K562 (cell line): ENCODE results near the gene BEST3. TPM values are rescaled to one million over a fixed set of nuclear protein-coding genes. Genes with fewer than 3 reads are reported as not detected.

Experiments
- ATAC-seq: fragments of 200-7000 bp; cut with Tn5 transposase; 3 replicates; pipeline ENCODE4 v1.9.1; 2020; ENCODE audit warnings: moderate library complexity
- BruUV-seq: library from RNA; stranded (reverse); fragments of 400-500 nt; replicated peaks from 2 replicates; lab custom pipeline; 2021; lab: Mats Ljungman, UMichigan
- CTCF ChIA-PET: fragments of 300-600 bp; formaldehyde crosslinking; extraction: SDS; loops from one replicate; lab custom pipeline; 2021; ENCODE audit warnings: low intra/inter-chr PET ratio; lab: Yijun Ruan, JAX
- POLR2A ChIA-PET: fragments of 300-600, 350-650 bp; sonication (Branson Sonifier 250); formaldehyde crosslinking; extraction: SDS; loops from one replicate; lab custom pipeline; 2021; ENCODE audit warnings: antibody characterized with exemption, inconsistent platforms; lab: Yijun Ruan, JAX
- DNase-seq, 4 experiments: peaks; one replicate each; pipeline versions ENCODE4 v3.0.0 to v3.0.0-alpha.2; 2011 to 2018; ENCODE audit warnings: low spot score in 3 of 4, mixed read lengths in 3 of 4; ENCODE audit errors: extremely low read depth in 1 of 4
- FAIRE-seq: peaks from 2 replicates; lab custom pipeline; 2011; peaks lifted over from hg19 to GRCh38; lab: Jason Lieb, UNC
- H2AFZ ChIP-seq: 2 replicates; pipeline ENCODE4 v1.6.0; 2011; ENCODE audit warnings: low read depth, low read length, control low read depth, inconsistent platforms
- H3K27ac ChIP-seq: fragments of 200-600 bp; 3 replicates; pipeline ENCODE4 v1.8.0; 2011; ENCODE audit warnings: low read depth, mild to moderate bottlenecking, control low read depth, inconsistent platforms, low read length, moderate library complexity, mixed read lengths; ENCODE audit errors: extremely low read depth
- H3K27me3 ChIP-seq, 2 experiments: fragments of 300-600 bp in 1 of 2; 2 replicates in 1 of 2; 3 replicates in 1 of 2; pipeline versions ENCODE4 v1.6.0 to v1.8.0; 2011; ENCODE audit warnings: inconsistent platforms in 2 of 2, low read length in 2 of 2, mild to moderate bottlenecking in 1 of 2, mixed read lengths in 1 of 2, moderate library complexity in 1 of 2; ENCODE audit not compliant: control insufficient read depth in 2 of 2, insufficient read depth in 2 of 2
- H3K36me3 ChIP-seq: fragments of 300-600 bp; 3 replicates; pipeline ENCODE4 v1.8.0; 2011; ENCODE audit warnings: mild to moderate bottlenecking, low read length, inconsistent platforms; ENCODE audit not compliant: control insufficient read depth, insufficient read depth
- H3K4me1 ChIP-seq, 2 experiments: fragments of 200-600 bp in 1 of 2; replicated peaks in 1 of 2; 2 replicates in 1 of 2; 3 replicates in 1 of 2; pipeline versions ENCODE4 v1.5.1 to v1.8.0; 2011; ENCODE audit warnings: inconsistent platforms in 2 of 2, low read length in 2 of 2, mild to moderate bottlenecking in 1 of 2, mixed read lengths in 1 of 2, moderate library complexity in 1 of 2; ENCODE audit not compliant: control insufficient read depth in 2 of 2, insufficient read depth in 2 of 2
- H3K4me2 ChIP-seq: 2 replicates; pipeline ENCODE4 v1.6.1; 2011; ENCODE audit warnings: low read length, control low read depth, inconsistent platforms, mixed read lengths; ENCODE audit not compliant: insufficient read depth
- H3K4me3 ChIP-seq: fragments of 200-600 bp; sonication (generic), shearing (Covaris generic); 2 replicates; pipeline ENCODE4 v1.5.1; 2016; ENCODE audit warnings: control low read depth, inconsistent platforms
- H3K79me2 ChIP-seq: fragments of 200-600 bp; 3 replicates; pipeline ENCODE4 v1.8.0; 2011; ENCODE audit warnings: low read length, inconsistent platforms; ENCODE audit not compliant: control insufficient read depth, insufficient read depth
- H3K9ac ChIP-seq, 2 experiments: 2 replicates each; pipeline versions ENCODE4 v1.6.0 to v1.6.1; 2011; ENCODE audit warnings: low read depth in 2 of 2, low read length in 2 of 2, control low read depth in 1 of 2, inconsistent platforms in 1 of 2, mild to moderate bottlenecking in 1 of 2, mixed read lengths in 1 of 2; ENCODE audit not compliant: insufficient read depth in 1 of 2
- H3K9me1 ChIP-seq: one replicate; pipeline ENCODE4 v1.6.0; 2011; ENCODE audit warnings: inconsistent platforms, mild to moderate bottlenecking, low read length, moderate library complexity; ENCODE audit not compliant: control insufficient read depth, insufficient read depth
- H3K9me3 ChIP-seq: replicated peaks from 2 replicates; pipeline ENCODE4 v1.5.1; 2011; ENCODE audit warnings: low read depth, low read length, inconsistent platforms; ENCODE audit not compliant: control insufficient read depth, insufficient read depth
- H4K20me1 ChIP-seq: replicated peaks from 2 replicates; pipeline ENCODE4 v1.6.1; 2011; ENCODE audit warnings: low read length, inconsistent platforms, mixed read lengths; ENCODE audit not compliant: control insufficient read depth, insufficient read depth
- COPS2 ChIP-seq: fragments of 450-650 bp; conservative IDR thresholded peaks from 2 replicates; pipeline ENCODE4 v1.6.1; 2016; ENCODE audit warnings: mild to moderate bottlenecking, moderate library complexity
- RBFOX2 ChIP-seq: fragments of 200-400 bp; formaldehyde crosslinking; IDR thresholded peaks from 2 replicates; pipeline ENCODE4 v1.6.1; 2017; ENCODE audit warnings: low read depth, mild to moderate bottlenecking, low read length, moderate library complexity
- RFX5 ChIP-seq: IDR thresholded peaks from 2 replicates; pipeline ENCODE4 v1.6.1; 2011; ENCODE audit warnings: low read depth, mild to moderate bottlenecking, improper control_type of control experiment, low read length
- SIX5 ChIP-seq, 2 experiments: IDR thresholded peaks; 2 replicates each; pipeline ENCODE4 v1.6.1; 2011; ENCODE audit warnings: low read length in 2 of 2, borderline replicate concordance in 1 of 2, low read depth in 1 of 2, mild to moderate bottlenecking in 1 of 2, moderate library complexity in 1 of 2; ENCODE audit not compliant: insufficient read depth in 1 of 2
- STAG1 ChIP-seq: sonication (generic); formaldehyde crosslinking; IDR thresholded peaks from 2 replicates; pipeline ENCODE4 v1.5.0; 2020; ENCODE audit warnings: missing genetic modification reagents, borderline replicate concordance
- WGBS: fragments of 100-300 bp; shearing (Covaris generic); methylation state at CpG from one replicate; pipeline ENCODE4 v1.1.6; 2016; ENCODE audit warnings: low coverage, mixed read lengths; ENCODE audit not compliant: insufficient coverage; ENCODE audit errors: missing lambda C conversion rate; 5-methylcytosine and 5-hydroxymethylcytosine counted together
- in situ Hi-C: fragments of 300-500 bp; cut with MboI; formaldehyde crosslinking; loops from 4 replicates; pipeline ENCODE4 v1.15.0; 2018; ENCODE audit warnings: inconsistent platforms, mixed read lengths
- intact Hi-C: fragments of 100-400 bp; cut with micrococcal nuclease; formaldehyde crosslinking; loops from 2 replicates; pipeline ENCODE4 v1.14.2; 2022
- polyA plus RNA-seq, 8 experiments: library from polyadenylated mRNA; depleted of rRNA in 4 of 8; stranded (reverse) in 5 of 8; unstranded in 3 of 8; fragments of >200 nt; fragmentation: Nextera tagmentation in 2 of 8; fragmentation: Illumina TruSeq in 1 of 8; extraction: Ambion mirVana in 2 of 8; extraction: Trizol in 1 of 8; gene quantifications; 2 replicates each; pipeline versions ENCODE4 v1.2.1 to v1.2.3, GENCODE V29; 2011 to 2014; ENCODE audit warnings: inconsistent platforms in 1 of 8, missing spikeins in 1 of 8
- total RNA-seq, 7 experiments: library from RNA; depleted of rRNA in 6 of 7; stranded (reverse); fragments of >200 nt in 6 of 7; fragmentation: Illumina TruSeq in 2 of 7; extraction: Trizol in 2 of 7; gene quantifications; 2 replicates each; pipeline versions ENCODE4 v1.2.1 to v1.2.3, GENCODE V29; 2011 to 2021; ENCODE audit warnings: low replicate concordance in 1 of 7
- TF ChIP-seq, protein P1 (sequence below): fragments of 250-450 bp; sonication (Bioruptor Pico); IDR thresholded peaks from 2 replicates; pipeline ENCODE4 v1.5.0; 2021; ENCODE audit warnings: mild to moderate bottlenecking, moderate library complexity
- TF ChIP-seq, protein P2 (sequence below): fragments of 450-650 bp; formaldehyde crosslinking; IDR thresholded peaks from 2 replicates; pipeline ENCODE4 v1.4.0; 2022; ENCODE audit warnings: missing genetic modification characterization
- TF ChIP-seq, protein P3 (sequence below): fragments of 450-650 bp; formaldehyde crosslinking; IDR thresholded peaks from 2 replicates; pipeline ENCODE4 v1.4.0; 2020; ENCODE audit warnings: mild to moderate bottlenecking, moderate library complexity
- TF ChIP-seq, protein P4 (sequence below): fragments of 250-450 bp; sonication (Bioruptor Pico); IDR thresholded peaks from 2 replicates; pipeline ENCODE4 v1.4.0; 2020; ENCODE audit warnings: mild to moderate bottlenecking, moderate library complexity

BEST3 gene
- total and polyA plus RNA-seq, 9 of the 15 experiments (the other 6 are each of a cell fraction or from before 2014, with no cell fraction given), result 0.15 TPM; not detected in 8

DNA sequence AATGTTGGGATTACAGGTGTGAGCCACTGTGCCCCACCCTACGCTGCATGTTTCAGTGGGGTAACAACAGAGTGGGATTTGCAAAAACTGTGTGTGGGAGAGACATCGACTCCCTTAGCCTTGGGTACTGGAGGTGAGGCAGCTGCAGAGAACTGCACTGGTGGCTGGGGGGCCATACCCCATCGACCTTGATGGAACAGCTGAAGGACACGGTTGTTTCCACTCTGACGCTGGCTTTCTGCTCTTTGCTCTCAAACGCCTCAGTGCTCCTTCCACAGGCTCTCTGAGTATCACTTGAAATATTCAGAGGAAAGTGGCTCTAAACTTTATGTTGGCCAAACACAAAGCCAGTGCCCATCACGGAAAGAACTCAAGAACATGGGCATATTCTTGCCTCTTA, 57.6 kb downstream of the BEST3 start (continued):
- TF ChIP-seq RBFOX2 (no peak), STAG1 (CRISPR knock-in tag) (no peak), SIX5 (IDR thresholded peaks at IDR 0.05; ENCODE audit: borderline replicate concordance in 1 of 2, insufficient read depth in 1 of 2, low read depth in 1 of 2, low read length in 2 of 2) (no peak)

DNA sequence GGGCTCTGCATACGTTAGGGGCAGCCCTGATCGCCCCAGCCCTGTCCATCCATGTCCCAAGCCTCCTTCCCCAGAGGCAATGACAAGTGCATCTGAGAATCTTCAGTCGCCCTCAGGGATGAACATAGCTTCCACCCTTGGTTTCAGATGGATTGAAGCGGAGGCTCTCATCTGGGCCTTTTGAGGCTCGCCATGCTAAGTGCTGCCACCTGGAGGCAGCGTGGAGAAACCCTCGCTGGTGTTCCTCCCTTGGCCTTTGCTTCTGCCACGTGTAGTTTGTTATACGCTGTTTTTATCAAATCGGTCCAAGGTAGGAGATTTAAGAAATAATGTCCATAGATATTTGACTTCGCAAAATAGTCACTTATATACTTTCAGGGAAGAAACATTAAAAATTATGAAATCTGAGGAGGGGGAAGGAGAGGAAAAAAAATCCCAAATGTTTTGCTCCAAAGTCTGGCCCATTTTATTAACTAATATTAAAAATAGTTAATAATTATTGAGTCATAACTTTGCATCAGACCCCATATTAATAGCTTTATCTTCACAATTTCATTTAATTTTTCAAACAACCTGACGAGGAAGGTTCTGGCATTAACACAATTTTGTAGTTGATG, 59.6 kb downstream of the BEST3 start:
- Histone ChIP-seq H3K4me1 (peaks cover 0 to 4% of the 10 kb centered on the region in 2 experiments; a peak in 3 of 5 replicates), H3K79me2 (no peaks in the 10 kb centered on the region), H3K4me3 (no peak overlapping the region), H3K9ac (no peak overlapping the region; a peak in 1 of 4 replicates), H3K27me3 (no peaks in the 10 kb centered on the region), H3K9me3 (no peaks in the 10 kb centered on the region), H4K20me1 (no peaks in the 10 kb centered on the region), H2AFZ (peak overlapping the region; percentile 29; the same call in 1 of the 2 replicates), H3K4me2 (no peak overlapping the region), H3K27ac (no peak overlapping the region), H3K36me3 (no peaks in the 10 kb centered on the region), H3K9me1 (no peaks in the 10 kb centered on the region)
- 5% methylated on average over 12 of the region's 12 CpGs for WGBS
- ATAC-seq (peak; percentile 95), FAIRE-seq (peak; percentile 97), DNase-seq (peak; percentile 78 to 88 (median 82))
- ChIA-PET CTCF (interaction anchor here (0.5 to 1.3 kb wide), 4 partner anchors 10 to 348 kb away, joined by 3 to 6 read pairs (median 4); no protein-coding TSS in a partner anchor), POLR2A (interaction anchor here (0.8 kb wide), 1 partner anchor 22 kb away, joined by 5 read pairs; no protein-coding TSS in a partner anchor)
- in situ Hi-C loops, result no loop called here
- BruUV-seq, result no TSS peak
- intact Hi-C loops, result loop anchor here (1.0 to 2.0 kb wide), 2 partner anchors 56 to 169 kb away; partner anchors contain the start of gene FRS2
- TF ChIP-seq, protein P1, sequence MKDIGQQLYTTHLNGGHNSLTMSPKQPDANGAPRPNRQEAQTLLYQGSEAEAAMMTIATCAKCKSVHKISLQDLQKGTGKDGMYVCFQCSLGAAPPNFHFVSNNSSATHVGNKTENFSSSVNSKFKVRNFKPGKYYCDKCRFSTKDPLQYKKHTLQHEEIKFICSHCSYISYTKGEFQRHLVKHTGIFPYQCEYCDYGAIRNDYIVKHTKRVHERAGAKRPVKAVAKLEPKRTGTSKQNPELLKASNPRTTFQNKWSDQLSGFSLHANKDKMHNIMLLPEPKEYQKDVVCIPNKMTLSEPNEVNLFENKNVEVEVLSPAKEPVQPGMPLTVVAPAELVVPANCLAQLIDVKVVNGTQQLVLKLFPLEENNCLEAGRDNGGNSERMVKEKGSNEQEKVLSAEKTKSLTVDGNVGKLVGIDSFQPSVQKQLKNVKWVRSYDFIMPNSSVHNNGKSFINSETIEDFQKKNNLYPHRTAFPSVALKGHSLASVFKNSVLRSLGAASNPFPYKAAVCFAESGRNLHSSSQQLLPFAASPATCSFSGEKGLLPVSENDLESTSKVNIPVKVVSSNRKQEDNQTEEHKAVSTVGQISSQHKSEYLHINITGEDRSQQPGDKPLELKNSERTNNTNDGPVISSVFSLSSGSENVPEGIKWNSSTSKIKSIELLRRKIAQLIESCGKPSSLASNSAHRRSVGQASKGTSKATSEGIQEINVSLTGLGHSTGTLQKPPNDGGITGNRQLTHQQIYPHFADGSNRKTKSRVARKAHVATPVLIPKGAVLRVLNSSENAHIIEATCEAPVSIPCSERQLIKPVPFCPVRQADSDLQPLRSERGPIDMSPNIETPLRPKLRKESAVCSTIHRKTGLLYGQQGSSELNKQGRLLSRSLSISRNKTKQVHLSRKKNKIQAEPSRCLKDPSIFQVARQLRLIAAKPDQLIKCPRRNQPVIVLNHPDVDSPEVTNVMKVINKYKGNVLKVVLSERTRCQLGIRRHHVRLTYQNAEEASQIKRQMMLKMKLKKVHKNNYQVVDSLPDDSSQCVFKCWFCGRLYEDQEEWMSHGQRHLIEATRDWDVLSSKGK (CRISPR knock-in tag), result no peak
- TF ChIP-seq RFX5 (no peak), COPS2 (no peak)
- TF ChIP-seq, protein P2, sequence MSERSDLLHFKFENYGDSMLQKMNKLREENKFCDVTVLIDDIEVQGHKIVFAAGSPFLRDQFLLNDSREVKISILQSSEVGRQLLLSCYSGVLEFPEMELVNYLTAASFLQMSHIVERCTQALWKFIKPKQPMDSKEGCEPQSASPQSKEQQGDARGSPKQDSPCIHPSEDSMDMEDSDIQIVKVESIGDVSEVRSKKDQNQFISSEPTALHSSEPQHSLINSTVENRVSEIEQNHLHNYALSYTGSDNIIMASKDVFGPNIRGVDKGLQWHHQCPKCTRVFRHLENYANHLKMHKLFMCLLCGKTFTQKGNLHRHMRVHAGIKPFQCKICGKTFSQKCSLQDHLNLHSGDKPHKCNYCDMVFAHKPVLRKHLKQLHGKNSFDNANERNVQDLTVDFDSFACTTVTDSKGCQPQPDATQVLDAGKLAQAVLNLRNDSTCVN (CRISPR knock-in tag), result no peak
- TF ChIP-seq, protein P3, sequence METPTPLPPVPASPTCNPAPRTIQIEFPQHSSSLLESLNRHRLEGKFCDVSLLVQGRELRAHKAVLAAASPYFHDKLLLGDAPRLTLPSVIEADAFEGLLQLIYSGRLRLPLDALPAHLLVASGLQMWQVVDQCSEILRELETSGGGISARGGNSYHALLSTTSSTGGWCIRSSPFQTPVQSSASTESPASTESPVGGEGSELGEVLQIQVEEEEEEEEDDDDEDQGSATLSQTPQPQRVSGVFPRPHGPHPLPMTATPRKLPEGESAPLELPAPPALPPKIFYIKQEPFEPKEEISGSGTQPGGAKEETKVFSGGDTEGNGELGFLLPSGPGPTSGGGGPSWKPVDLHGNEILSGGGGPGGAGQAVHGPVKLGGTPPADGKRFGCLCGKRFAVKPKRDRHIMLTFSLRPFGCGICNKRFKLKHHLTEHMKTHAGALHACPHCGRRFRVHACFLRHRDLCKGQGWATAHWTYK (CRISPR knock-in tag), result no peak
- TF ChIP-seq, protein P4, sequence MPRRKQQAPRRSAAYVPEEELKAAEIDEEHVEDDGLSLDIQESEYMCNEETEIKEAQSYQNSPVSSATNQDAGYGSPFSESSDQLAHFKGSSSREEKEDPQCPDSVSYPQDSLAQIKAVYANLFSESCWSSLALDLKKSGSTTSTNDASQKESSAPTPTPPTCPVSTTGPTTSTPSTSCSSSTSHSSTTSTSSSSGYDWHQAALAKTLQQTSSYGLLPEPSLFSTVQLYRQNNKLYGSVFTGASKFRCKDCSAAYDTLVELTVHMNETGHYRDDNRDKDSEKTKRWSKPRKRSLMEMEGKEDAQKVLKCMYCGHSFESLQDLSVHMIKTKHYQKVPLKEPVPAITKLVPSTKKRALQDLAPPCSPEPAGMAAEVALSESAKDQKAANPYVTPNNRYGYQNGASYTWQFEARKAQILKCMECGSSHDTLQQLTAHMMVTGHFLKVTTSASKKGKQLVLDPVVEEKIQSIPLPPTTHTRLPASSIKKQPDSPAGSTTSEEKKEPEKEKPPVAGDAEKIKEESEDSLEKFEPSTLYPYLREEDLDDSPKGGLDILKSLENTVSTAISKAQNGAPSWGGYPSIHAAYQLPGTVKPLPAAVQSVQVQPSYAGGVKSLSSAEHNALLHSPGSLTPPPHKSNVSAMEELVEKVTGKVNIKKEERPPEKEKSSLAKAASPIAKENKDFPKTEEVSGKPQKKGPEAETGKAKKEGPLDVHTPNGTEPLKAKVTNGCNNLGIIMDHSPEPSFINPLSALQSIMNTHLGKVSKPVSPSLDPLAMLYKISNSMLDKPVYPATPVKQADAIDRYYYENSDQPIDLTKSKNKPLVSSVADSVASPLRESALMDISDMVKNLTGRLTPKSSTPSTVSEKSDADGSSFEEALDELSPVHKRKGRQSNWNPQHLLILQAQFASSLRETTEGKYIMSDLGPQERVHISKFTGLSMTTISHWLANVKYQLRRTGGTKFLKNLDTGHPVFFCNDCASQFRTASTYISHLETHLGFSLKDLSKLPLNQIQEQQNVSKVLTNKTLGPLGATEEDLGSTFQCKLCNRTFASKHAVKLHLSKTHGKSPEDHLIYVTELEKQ, result no peak
